Measurements from ENCODE around the gene GBA2. TPM values are rescaled to one million over a fixed set of nuclear protein-coding genes. Genes with fewer than 3 reads are reported as not detected.

GBA2 gene
- polyA plus RNA-seq, 3 donors: 18.1 to 130 (median 26.4) TPM

DNA sequence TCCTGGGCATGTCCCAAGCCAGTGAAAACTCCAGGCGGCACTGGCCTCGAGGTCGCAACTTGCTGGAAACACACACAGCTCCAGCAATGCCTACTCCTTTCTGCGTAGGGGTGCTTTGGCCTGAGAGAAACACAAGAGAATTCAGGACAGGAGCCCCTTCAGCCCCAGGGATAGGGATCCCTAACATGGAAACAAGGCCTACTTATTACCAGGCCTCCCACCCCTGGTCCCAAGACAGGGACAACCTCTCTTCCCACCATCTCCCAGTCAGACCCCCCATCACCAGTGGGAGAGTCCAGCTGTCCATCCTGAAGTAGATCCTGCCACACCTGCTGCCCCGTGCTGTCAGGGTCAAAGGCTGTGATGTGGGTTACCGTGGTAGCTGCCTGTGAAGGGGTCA lies 8.8 kb downstream of the GBA2 start:
- intact Hi-C loops (cut with micrococcal nuclease): no loop called here

DNA sequence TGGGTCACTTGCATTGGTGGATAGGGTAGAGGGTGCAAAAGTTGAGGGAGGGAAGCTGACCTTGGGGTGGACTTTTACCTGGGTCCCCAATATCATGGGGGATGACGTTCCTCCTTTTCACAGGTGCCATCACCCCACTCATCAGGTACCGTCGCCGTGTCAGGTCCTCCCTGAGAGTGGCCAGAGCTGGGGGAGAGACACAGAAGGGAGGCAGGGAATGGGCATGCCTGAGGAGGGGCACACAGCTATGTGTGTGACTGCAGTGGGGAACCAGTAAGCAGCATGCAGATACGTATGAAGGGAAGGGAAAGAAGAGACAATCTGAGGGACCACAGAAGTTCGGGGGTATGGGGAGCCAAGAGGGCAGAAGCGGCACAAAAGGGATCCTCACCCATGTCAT lies 10.1 kb downstream of the GBA2 start:
- Histone ChIP-seq H3K36me3 (replicated peaks in 1 of 2; ENCODE audit: control insufficient read depth in 1 of 2, insufficient read depth in 2 of 2, low read length in 2 of 2) (peaks cover 76 to 94% of the 10 kb centered on the region in 2 donors), H3K4me1 (ENCODE audit: control insufficient read depth in 1 of 2, insufficient read depth in 2 of 2, low read length in 2 of 2) (peaks cover 11 to 18% of the 10 kb centered on the region in 2 donors), H4K20me1 (ENCODE audit: insufficient read depth, low read length) (peaks cover 84% of the 10 kb centered on the region), H3K27me3 (ENCODE audit: control insufficient read depth in 2 of 2, insufficient read depth in 2 of 2, low read length in 2 of 2) (no peaks in the 10 kb centered on the region), H3K9me3 (replicated peaks in 1 of 2; ENCODE audit: control insufficient read depth in 1 of 2, insufficient read depth in 1 of 2, low read length in 2 of 2) (no peaks in the 10 kb centered on the region), H3K4me2 (replicated peaks; ENCODE audit: extremely low read depth, low read length, poor library complexity, severe bottlenecking) (no peak overlapping the region), H3K4me3 (replicated peaks in 1 of 3; ENCODE audit: low read depth in 2 of 3, low read length in 3 of 3) (no peak overlapping the region), H3K9ac (ENCODE audit: insufficient read depth, low read length, poor library complexity, severe bottlenecking) (no peak overlapping the region), H3K27ac (ENCODE audit: low read depth in 1 of 2, low read length in 2 of 2) (no peak overlapping the region), H3K79me2 (ENCODE audit: insufficient read depth, low read length) (peaks cover 17% of the 10 kb centered on the region), H2AFZ (ENCODE audit: insufficient read depth, low read depth, low read length, poor library complexity, severe bottlenecking) (no peak overlapping the region)
- Mint-ChIP-seq H3K4me3 (no peak overlapping the region), H3K4me1 (peaks cover 21% of the 10 kb centered on the region), H3K27me3 (ENCODE audit: low read depth in 3 of 3) (peaks cover 0 to 3% (median 1%) of the 10 kb centered on the region in 3 donors), H3K9me3 (peaks cover 0 to 2% (median 0%) of the 10 kb centered on the region in 7 donors), H3K27ac (peak overlapping the region in 3 of 7 donors; percentile 27 to 45 (median 31)), H3K36me3 (peaks cover 81 to 97% of the 10 kb centered on the region in 2 donors)
- WGBS (ENCODE audit: insufficient coverage): 100% methylated on average over 2 of the region's 7 CpGs
- TF ChIP-seq, protein P1, sequence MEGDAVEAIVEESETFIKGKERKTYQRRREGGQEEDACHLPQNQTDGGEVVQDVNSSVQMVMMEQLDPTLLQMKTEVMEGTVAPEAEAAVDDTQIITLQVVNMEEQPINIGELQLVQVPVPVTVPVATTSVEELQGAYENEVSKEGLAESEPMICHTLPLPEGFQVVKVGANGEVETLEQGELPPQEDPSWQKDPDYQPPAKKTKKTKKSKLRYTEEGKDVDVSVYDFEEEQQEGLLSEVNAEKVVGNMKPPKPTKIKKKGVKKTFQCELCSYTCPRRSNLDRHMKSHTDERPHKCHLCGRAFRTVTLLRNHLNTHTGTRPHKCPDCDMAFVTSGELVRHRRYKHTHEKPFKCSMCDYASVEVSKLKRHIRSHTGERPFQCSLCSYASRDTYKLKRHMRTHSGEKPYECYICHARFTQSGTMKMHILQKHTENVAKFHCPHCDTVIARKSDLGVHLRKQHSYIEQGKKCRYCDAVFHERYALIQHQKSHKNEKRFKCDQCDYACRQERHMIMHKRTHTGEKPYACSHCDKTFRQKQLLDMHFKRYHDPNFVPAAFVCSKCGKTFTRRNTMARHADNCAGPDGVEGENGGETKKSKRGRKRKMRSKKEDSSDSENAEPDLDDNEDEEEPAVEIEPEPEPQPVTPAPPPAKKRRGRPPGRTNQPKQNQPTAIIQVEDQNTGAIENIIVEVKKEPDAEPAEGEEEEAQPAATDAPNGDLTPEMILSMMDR (IDR thresholded peaks at IDR 0.05): no peak
- intact Hi-C loops (cut with micrococcal nuclease): loop anchor here in 1 of 2 donors (10.0 kb wide), 1 partner anchor 134 kb away; the partner anchor contains the start of gene TESK1
- no peak for DNase-seq

More for the DNA sequence above, 8.8 kb downstream of the GBA2 start:
- H3K4me3 ChIP-seq (replicated peaks in 1 of 3; ENCODE audit: low read depth in 2 of 3, low read length in 3 of 3): no peak overlapping the region
- DNase-seq: no peak
- H3K27me3 Mint-ChIP-seq (ENCODE audit: low read depth in 3 of 3): peaks cover 0 to 3% (median 1%) of the 10 kb centered on the region in 3 donors
- peaks cover 81 to 97% of the 10 kb centered on the region in 2 donors for H3K36me3 Mint-ChIP-seq
- no peak overlapping the region for H2AFZ ChIP-seq (ENCODE audit: insufficient read depth, low read depth, low read length, poor library complexity, severe bottlenecking)
- peaks cover 96% of the 10 kb centered on the region for H4K20me1 ChIP-seq (ENCODE audit: insufficient read depth, low read length)
- H3K9me3 ChIP-seq (replicated peaks in 1 of 2; ENCODE audit: control insufficient read depth in 1 of 2, insufficient read depth in 1 of 2, low read length in 2 of 2): no peaks in the 10 kb centered on the region
- peaks cover 77 to 94% of the 10 kb centered on the region in 2 donors for H3K36me3 ChIP-seq (replicated peaks in 1 of 2; ENCODE audit: control insufficient read depth in 1 of 2, insufficient read depth in 2 of 2, low read length in 2 of 2)
- H3K27ac Mint-ChIP-seq: peak overlapping the region in 1 of 7 donors; percentile 46
- peaks cover 16 to 23% of the 10 kb centered on the region in 2 donors for H3K4me1 ChIP-seq (ENCODE audit: control insufficient read depth in 1 of 2, insufficient read depth in 2 of 2, low read length in 2 of 2)
- H3K27ac ChIP-seq (ENCODE audit: low read depth in 1 of 2, low read length in 2 of 2): no peak overlapping the region
- H3K27me3 ChIP-seq (ENCODE audit: control insufficient read depth in 2 of 2, insufficient read depth in 2 of 2, low read length in 2 of 2): no peaks in the 10 kb centered on the region
- H3K4me3 Mint-ChIP-seq: no peak overlapping the region
- peaks cover 0 to 2% (median 0%) of the 10 kb centered on the region in 7 donors for H3K9me3 Mint-ChIP-seq
- 86% methylated on average over 1 of the region's 6 CpGs for whole genome bisulfite sequencing (ENCODE audit: insufficient coverage)
- H3K9ac ChIP-seq (ENCODE audit: insufficient read depth, low read length, poor library complexity, severe bottlenecking): no peak overlapping the region
- peaks cover 26% of the 10 kb centered on the region for H3K4me1 Mint-ChIP-seq
- H3K4me2 ChIP-seq (replicated peaks; ENCODE audit: extremely low read depth, low read length, poor library complexity, severe bottlenecking): no peak overlapping the region
- TF ChIP-seq, protein P1 (IDR thresholded peaks at IDR 0.05): no peak
- H3K79me2 ChIP-seq (ENCODE audit: insufficient read depth, low read length): peaks cover 18% of the 10 kb centered on the region

Data from CD14-positive monocyte (primary cell).